SK-MEL-5 (cell line): ENCODE measurements around the gene RASA3. TPM values are rescaled to one million over a fixed set of nuclear protein-coding genes. Genes with fewer than 3 reads are reported as not detected.

Experiments
- DNase-seq: peaks from one replicate; pipeline ENCODE4 v3.0.0-alpha.2; 2016; ENCODE audit warnings: low read depth, low spot score
- in situ Hi-C: cut with HindIII; loops from 2 replicates; pipeline ENCODE4 v1.10.0; 2016; ENCODE audit warnings: low sequenced_read_pairs, high pct_unique_total_duplicates, low pct_unique_long_range_greater_than_20kb
- total RNA-seq: library from RNA; depleted of rRNA; stranded (reverse); fragments of >200 nt; shearing (Covaris generic); gene quantifications from 2 replicates; pipeline ENCODE4 v1.2.3, GENCODE V29; 2014

Gene RASA3
- total RNA-seq, 1 experiment from 2014 or later, result 17.8 TPM

- DNase-seq, result no peak
- in situ Hi-C loops, result no loop called here
Measured at GRCh38 chr13:114059946-114060860, 72.2 kb downstream of the RASA3 start.

GRCh38 chr13:114059428-114059827 is 73.0 kb downstream of the RASA3 start:
- in situ Hi-C loops, result no loop called here
- DNase-seq, result no peak

GRCh38 chr13:114058051-114058867 is 74.2 kb downstream of the RASA3 start:
- DNase-seq, result no peak
- in situ Hi-C loops, result no loop called here

GRCh38 chr13:114057166-114058050 is 75.0 kb downstream of the RASA3 start:
- no peak for DNase-seq
- in situ Hi-C loops, result no loop called here

- in situ Hi-C loops, result no loop called here
- no peak for DNase-seq
Measured at GRCh38 chr13:114056205-114057013, 76.0 kb downstream of the RASA3 start.

GRCh38 chr13:114055766-114056165 is 76.7 kb downstream of the RASA3 start:
- no peak for DNase-seq
- in situ Hi-C loops, result no loop called here

- in situ Hi-C loops, result no loop called here
Measured at GRCh38 chr13:114054830-114055439, 77.5 kb downstream of the RASA3 start.

GRCh38 chr13:114054264-114054663 is 78.2 kb downstream of the RASA3 start:
- DNase-seq, result peak; percentile 26
- in situ Hi-C loops, result no loop called here

More at GRCh38 chr13:114054830-114055439, 77.5 kb downstream of the RASA3 start:
- no peak for DNase-seq

- no peak for DNase-seq
- in situ Hi-C loops, result no loop called here
Measured at GRCh38 chr13:114053026-114053425, 79.4 kb downstream of the RASA3 start.

- no peak for DNase-seq
- in situ Hi-C loops, result no loop called here
Measured at GRCh38 chr13:114050536-114051450, 81.6 kb downstream of the RASA3 start.

- in situ Hi-C loops, result no loop called here
- DNase-seq, result no peak
Measured at GRCh38 chr13:114049626-114050101, 82.8 kb downstream of the RASA3 start.

GRCh38 chr13:114049026-114049425 is 83.4 kb downstream of the RASA3 start:
- no peak for DNase-seq
- in situ Hi-C loops, result no loop called here

GRCh38 chr13:114048443-114048842 is 84.0 kb downstream of the RASA3 start:
- DNase-seq, result no peak
- in situ Hi-C loops, result no loop called here

GRCh38 chr13:114047358-114047881 is 85.0 kb downstream of the RASA3 start:
- DNase-seq, result no peak
- in situ Hi-C loops, result no loop called here

GRCh38 chr13:114046431-114046975 is 85.9 kb downstream of the RASA3 start:
- DNase-seq, result no peak
- in situ Hi-C loops, result no loop called here
